GM12878 (cell line): ENCODE data around the gene ITGA11.

Source experiments
- ATF7 ChIP-seq: fragments of 450-650 bp; IDR thresholded peaks from 2 replicates; pipeline ENCODE4 v1.6.1; 2016; ENCODE audit warnings: low read depth, mild to moderate bottlenecking
- CREB1 ChIP-seq: IDR thresholded peaks from 2 replicates; pipeline ENCODE4 v1.6.1; 2012; ENCODE audit warnings: low read depth, mild to moderate bottlenecking, inconsistent platforms
- EZH2 ChIP-seq: IDR thresholded peaks from 2 replicates; pipeline ENCODE4 v1.6.1; 2012; ENCODE audit warnings: low read depth, mild to moderate bottlenecking, control low read depth, inconsistent platforms, low read length, borderline replicate concordance; ENCODE audit not compliant: control insufficient read depth
- NFYA ChIP-seq: IDR thresholded peaks from 2 replicates; pipeline ENCODE4 v1.6.1; 2011; ENCODE audit warnings: low read depth, mild to moderate bottlenecking, low read length, improper control_type of control experiment, borderline replicate concordance
- PAX8 ChIP-seq: fragments of 450-650 bp; IDR thresholded peaks from 2 replicates; pipeline ENCODE4 v1.6.1; 2017; ENCODE audit warnings: mild to moderate bottlenecking, moderate library complexity
- RAD21 ChIP-seq: IDR thresholded peaks from 2 replicates; pipeline ENCODE4 v1.6.1; 2011; ENCODE audit warnings: mild to moderate bottlenecking, low read depth, low read length, moderate library complexity; ENCODE audit not compliant: insufficient read depth
- SRF ChIP-seq, 2 experiments: IDR thresholded peaks; 2 replicates each; pipeline ENCODE4 v1.6.1; 2011; ENCODE audit warnings: low read depth in 2 of 2, low read length in 2 of 2, mild to moderate bottlenecking in 1 of 2, moderate library complexity in 1 of 2
- SUPT20H ChIP-seq: IDR thresholded peaks from 2 replicates; pipeline ENCODE4 v1.6.1; 2011; ENCODE audit warnings: low read depth, mild to moderate bottlenecking, low read length, moderate library complexity, borderline replicate concordance; ENCODE audit not compliant: control insufficient read depth
- TAF1 ChIP-seq: IDR thresholded peaks from 2 replicates; pipeline ENCODE4 v1.6.1; 2011; ENCODE audit warnings: mild to moderate bottlenecking, low read depth, low read length, borderline replicate concordance
- TCF7 ChIP-seq: IDR thresholded peaks from 2 replicates; pipeline ENCODE4 v1.6.1; 2014; ENCODE audit warnings: antibody characterized with exemption, borderline replicate concordance
- TF ChIP-seq, protein P1 (sequence below): fragments of 450-650 bp; IDR thresholded peaks from 2 replicates; pipeline ENCODE4 v1.6.1; 2016; ENCODE audit warnings: mild to moderate bottlenecking
- TF ChIP-seq, protein P2 (sequence below), 3 experiments: IDR thresholded peaks in 2 of 3; conservative IDR thresholded peaks in 1 of 3; 2 replicates each; pipeline ENCODE4 v1.5.1; 2011; ENCODE audit warnings: low read depth in 3 of 3, low read length in 3 of 3, mild to moderate bottlenecking in 3 of 3, control low read depth in 2 of 3, moderate library complexity in 2 of 3, inconsistent platforms in 1 of 3, mixed read lengths in 1 of 3; ENCODE audit not compliant: control insufficient read depth in 2 of 3, insufficient read depth in 1 of 3; ENCODE audit errors: extremely low read depth in 1 of 3
- TF ChIP-seq, protein P3 (sequence below): IDR thresholded peaks from 2 replicates; pipeline ENCODE4 v1.6.1; 2012; ENCODE audit warnings: low read depth, low read length, improper control_type of control experiment

DNA sequence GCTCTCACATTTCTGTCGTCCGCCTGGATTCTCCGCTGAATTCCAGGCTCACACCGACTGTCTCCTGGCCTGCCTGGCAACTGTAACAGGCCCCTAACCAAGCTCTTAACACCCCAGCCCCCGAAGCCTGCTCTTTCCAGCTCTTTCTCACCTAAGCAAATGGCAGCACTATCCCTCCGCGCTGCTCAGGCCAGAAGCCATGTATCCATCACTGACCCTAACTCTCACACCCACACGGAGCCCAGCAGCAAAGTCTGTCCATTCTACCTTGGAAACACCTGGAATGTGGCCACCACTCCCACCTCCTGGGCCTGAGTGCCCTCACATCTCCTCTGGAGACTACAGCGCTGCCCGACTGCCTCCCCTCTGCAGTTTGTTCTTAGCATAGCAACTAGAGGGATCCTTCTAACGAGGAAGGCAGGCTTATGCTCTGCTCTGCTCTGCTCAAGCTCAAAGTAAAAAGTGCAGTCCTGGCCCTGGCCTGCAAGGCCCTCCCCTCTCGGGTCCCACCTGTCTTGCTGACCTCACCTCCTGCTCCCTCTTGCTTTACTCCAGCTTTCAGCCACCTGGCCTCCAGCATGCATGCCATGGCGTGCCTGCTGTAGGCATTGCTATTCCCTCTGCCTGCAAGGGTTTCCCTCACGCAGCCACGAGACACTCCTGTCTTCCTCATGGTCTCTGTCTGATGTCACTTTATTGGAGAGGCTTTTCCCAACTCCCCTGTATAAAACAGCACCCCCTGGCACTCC lies 127.2 kb downstream of the ITGA11 start:
- no peak for TF ChIP-seq EZH2
- TF ChIP-seq, protein P1, sequence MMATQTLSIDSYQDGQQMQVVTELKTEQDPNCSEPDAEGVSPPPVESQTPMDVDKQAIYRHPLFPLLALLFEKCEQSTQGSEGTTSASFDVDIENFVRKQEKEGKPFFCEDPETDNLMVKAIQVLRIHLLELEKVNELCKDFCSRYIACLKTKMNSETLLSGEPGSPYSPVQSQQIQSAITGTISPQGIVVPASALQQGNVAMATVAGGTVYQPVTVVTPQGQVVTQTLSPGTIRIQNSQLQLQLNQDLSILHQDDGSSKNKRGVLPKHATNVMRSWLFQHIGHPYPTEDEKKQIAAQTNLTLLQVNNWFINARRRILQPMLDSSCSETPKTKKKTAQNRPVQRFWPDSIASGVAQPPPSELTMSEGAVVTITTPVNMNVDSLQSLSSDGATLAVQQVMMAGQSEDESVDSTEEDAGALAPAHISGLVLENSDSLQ: no peak
- TF ChIP-seq, protein P2, sequence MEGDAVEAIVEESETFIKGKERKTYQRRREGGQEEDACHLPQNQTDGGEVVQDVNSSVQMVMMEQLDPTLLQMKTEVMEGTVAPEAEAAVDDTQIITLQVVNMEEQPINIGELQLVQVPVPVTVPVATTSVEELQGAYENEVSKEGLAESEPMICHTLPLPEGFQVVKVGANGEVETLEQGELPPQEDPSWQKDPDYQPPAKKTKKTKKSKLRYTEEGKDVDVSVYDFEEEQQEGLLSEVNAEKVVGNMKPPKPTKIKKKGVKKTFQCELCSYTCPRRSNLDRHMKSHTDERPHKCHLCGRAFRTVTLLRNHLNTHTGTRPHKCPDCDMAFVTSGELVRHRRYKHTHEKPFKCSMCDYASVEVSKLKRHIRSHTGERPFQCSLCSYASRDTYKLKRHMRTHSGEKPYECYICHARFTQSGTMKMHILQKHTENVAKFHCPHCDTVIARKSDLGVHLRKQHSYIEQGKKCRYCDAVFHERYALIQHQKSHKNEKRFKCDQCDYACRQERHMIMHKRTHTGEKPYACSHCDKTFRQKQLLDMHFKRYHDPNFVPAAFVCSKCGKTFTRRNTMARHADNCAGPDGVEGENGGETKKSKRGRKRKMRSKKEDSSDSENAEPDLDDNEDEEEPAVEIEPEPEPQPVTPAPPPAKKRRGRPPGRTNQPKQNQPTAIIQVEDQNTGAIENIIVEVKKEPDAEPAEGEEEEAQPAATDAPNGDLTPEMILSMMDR (IDR thresholded peaks at IDR 0.05 in 2 of 3, conservative IDR thresholded peaks at IDR 0.05 in 1 of 3; ENCODE audit: control insufficient read depth in 2 of 3, extremely low read depth in 1 of 3, insufficient read depth in 1 of 3, low read depth in 3 of 3, low read length in 3 of 3): no peak
- TF ChIP-seq TCF7: no peak
- no peak for TF ChIP-seq CREB1
- TF ChIP-seq, protein P3, sequence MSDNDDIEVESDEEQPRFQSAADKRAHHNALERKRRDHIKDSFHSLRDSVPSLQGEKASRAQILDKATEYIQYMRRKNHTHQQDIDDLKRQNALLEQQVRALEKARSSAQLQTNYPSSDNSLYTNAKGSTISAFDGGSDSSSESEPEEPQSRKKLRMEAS: no peak
- no peak for TF ChIP-seq SUPT20H
- no peak for TF ChIP-seq PAX8
- TF ChIP-seq TAF1: no peak
- no peak for TF ChIP-seq SRF (IDR thresholded peaks at IDR 0.05; ENCODE audit: low read depth in 2 of 2, low read length in 2 of 2)
- TF ChIP-seq RAD21: no peak
- TF ChIP-seq NFYA: no peak
- TF ChIP-seq ATF7: no peak
